Duodenal mucosa (tissue), 2 donors: ENCODE data around the gene TRAF1.

Source experiments
- H3K27ac ChIP-seq: one replicate; pipeline ENCODE4 v1.7.0; 2013; ENCODE audit warnings: low read depth, low read length
- H3K27me3 ChIP-seq, 2 donors: one replicate each; pipeline ENCODE4 v1.7.0; 2013; ENCODE audit warnings: low read length in 2 of 2, control low read depth in 1 of 2; ENCODE audit not compliant: insufficient read depth in 2 of 2, control insufficient read depth in 1 of 2
- H3K36me3 ChIP-seq, 2 donors: one replicate each; pipeline ENCODE4 v1.7.0; 2013; ENCODE audit warnings: low read length in 2 of 2, control low read depth in 1 of 2; ENCODE audit not compliant: insufficient read depth in 2 of 2, control insufficient read depth in 1 of 2
- H3K4me1 ChIP-seq, 2 donors: one replicate each; pipeline ENCODE4 v1.7.0; 2013; ENCODE audit warnings: low read length in 2 of 2, control low read depth in 1 of 2; ENCODE audit not compliant: insufficient read depth in 2 of 2, control insufficient read depth in 1 of 2
- H3K4me3 ChIP-seq, 2 donors: one replicate each; pipeline ENCODE4 v1.7.0; 2013; ENCODE audit warnings: low read length in 2 of 2, low read depth in 1 of 2
- H3K9ac ChIP-seq, 2 donors: one replicate each; pipeline ENCODE4 v1.7.0; 2013; ENCODE audit warnings: low read length in 2 of 2, low read depth in 1 of 2
- H3K9me3 ChIP-seq, 2 donors: one replicate each; pipeline ENCODE4 v1.7.0; 2013; ENCODE audit warnings: low read length in 2 of 2, control low read depth in 1 of 2; ENCODE audit not compliant: control insufficient read depth in 1 of 2

TRAF1 gene

DNA sequence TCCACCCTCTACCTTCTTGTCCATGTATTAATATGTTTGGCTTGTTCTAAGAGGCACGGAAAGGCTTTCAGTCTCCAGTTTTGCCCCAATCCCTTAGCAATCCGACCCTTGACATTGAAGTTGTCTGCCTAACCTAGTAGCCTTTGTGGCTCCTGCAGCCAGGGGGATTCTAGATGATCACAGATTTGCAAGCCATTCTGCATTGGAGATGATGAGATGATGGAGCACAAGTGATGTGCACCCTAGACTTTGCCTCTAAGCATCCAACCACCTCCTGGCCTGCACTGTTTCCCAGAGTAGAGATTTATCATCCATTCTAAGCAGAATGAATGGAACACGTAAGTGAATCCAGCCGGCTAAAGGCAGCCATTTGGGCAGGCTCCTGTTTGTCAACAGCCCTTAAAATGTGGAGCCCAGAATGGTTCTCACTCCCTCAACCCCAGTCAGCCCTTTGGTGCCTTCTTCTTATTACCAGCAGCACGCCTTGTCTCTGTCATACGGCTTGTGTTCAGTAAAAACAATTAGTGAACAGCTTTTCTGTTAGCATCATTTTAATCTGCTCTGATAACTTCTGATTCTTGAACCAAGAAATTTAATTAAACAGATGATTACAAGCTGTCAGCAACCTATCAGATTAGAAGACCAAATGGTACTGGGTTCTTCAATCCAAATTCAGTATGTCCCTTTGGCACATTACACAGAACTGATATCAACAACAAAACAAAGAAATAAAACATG is 5.7 kb upstream of the TRAF1 start:
- Histone ChIP-seq H3K9ac (peak overlapping the region in 1 of 2 donors; percentile 8), H3K36me3 (no peaks in the 10 kb centered on the region), H3K4me1 (peaks cover 30 to 41% of the 10 kb centered on the region in 2 donors)

DNA sequence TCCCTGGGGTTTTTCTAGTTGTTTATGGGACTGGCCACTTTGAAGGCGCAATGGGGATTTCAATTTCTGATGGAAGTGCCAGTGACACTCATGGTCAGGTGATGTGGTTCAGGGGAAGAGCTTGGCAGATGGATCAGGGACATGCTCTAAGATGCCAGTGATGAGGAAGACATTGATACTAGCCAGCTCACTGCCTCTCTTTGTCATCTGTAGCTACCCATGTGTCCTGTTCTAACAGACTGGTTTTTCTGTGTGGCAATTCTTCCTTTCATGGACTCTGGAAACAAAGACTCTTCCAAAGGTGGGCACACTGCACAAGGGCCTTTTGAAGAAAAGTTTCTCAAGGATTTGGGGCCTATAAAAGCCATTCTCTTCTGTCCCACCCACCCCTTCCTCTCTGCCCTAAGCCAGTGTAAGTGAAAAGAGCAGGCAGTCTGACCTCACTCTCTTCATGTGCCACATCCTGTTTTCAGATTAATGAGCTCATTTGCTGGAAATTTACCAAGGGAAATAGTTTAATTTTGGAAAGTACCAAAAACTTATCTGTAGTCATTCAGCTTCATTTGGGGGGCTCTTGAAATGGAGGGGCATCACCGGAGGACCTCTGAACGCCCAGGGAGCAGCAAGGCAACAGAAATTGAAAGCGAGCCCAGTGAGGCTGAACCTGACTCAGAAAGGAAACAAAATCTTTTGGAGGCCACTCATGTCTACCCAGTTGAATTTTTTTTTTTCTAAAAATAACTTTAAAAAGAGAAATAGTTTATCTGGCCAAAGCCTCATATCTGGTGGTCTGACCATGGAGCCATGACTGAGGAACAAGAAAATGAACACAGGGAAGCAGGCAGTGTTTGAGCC is 4.9 kb upstream of the TRAF1 start:
- Histone ChIP-seq H3K36me3 (no peaks in the 10 kb centered on the region), H3K9me3 (no peaks in the 10 kb centered on the region), H3K4me1 (peaks cover 30 to 40% of the 10 kb centered on the region in 2 donors), H3K27ac (peak overlapping the region; percentile 64), H3K27me3 (no peaks in the 10 kb centered on the region), H3K4me3 (no peak overlapping the region), H3K9ac (peak overlapping the region in 1 of 2 donors; percentile 8)

More for the DNA sequence above, 5.7 kb upstream of the TRAF1 start:
- no peaks in the 10 kb centered on the region for H3K9me3 ChIP-seq
- no peaks in the 10 kb centered on the region for H3K27me3 ChIP-seq
- peak overlapping the region; percentile 40 for H3K27ac ChIP-seq
- H3K4me3 ChIP-seq: no peak overlapping the region

DNA sequence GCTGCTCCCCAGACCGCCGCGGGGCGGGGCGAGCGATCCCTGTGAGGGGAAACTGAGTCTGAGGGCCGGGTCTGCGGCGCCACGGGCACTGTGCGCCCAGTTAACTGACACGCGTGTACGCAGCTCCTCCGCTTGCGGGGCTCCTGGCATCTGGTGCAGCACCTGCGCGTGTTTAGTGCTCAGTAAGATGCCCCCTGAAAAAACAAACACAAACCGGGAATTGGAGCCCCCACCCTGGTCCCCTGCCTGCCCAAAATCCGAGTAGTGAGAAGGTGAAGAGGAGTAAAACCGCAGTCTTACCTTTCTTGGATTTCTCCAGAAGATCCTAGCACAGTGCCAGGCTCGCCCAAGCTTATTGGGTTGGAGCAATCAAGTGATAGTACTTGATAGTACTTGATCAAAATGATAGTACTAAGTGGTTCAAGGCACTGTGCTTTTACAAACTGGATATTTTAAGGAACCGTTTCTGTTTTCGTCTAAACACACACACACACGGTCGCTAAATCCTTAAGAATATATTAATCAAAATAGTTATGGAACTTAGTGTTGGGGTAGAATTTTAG is 2.7 kb upstream of the TRAF1 start:
- no peaks in the 10 kb centered on the region for H3K27me3 ChIP-seq
- H3K9ac ChIP-seq: peak overlapping the region; percentile 69 to 79
- peaks cover 10 to 25% of the 10 kb centered on the region in 2 donors for H3K4me1 ChIP-seq
- peak overlapping the region; percentile 70 to 81 for H3K4me3 ChIP-seq
- H3K9me3 ChIP-seq: no peaks in the 10 kb centered on the region
- no peaks in the 10 kb centered on the region for H3K36me3 ChIP-seq
- H3K27ac ChIP-seq: peak overlapping the region; percentile 67

DNA sequence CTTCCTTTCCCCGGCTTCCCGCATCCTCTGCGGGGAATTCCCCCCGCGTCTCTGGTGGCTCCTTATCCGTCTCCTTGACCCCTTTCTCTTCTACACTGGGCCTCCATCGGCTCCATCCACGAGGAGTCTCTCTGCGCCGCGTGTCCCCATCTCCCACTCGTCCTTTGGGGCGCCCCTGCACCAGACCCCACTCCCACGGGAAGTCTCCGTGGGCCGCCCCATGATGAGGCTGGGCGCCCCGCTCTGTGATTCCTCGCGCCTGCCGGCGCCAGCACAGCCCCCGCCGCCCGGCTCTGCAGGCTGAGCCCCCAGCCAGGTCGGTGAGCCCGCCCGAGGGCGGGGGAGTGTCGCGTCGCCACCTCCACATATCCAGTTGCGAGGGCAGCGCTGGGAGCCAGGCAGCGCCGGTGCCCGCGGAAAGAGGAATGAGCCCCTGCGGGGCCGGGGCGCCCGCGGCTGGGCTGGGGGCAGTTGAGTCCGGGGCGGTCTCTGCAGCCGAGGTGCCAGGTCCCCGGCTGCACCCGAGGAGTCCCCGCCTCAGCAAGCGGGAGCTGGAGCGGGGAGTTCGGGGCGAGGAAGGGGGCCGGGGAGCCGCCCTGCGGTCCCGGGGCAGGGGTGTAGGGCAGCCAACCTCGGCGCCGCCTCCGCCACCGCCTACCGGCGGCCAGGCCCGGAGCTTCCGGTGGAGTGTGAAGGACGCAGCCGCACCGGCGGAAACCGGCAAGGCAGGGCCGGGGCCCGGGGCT is 2.1 kb upstream of the TRAF1 start:
- peak overlapping the region; percentile 69 to 79 for H3K9ac ChIP-seq
- H3K36me3 ChIP-seq: no peaks in the 10 kb centered on the region
- H3K9me3 ChIP-seq: no peaks in the 10 kb centered on the region
- H3K27ac ChIP-seq: peak overlapping the region; percentile 67
- H3K4me3 ChIP-seq: peak overlapping the region; percentile 70 to 81
- no peaks in the 10 kb centered on the region for H3K27me3 ChIP-seq
- peaks cover 10 to 22% of the 10 kb centered on the region in 2 donors for H3K4me1 ChIP-seq

DNA sequence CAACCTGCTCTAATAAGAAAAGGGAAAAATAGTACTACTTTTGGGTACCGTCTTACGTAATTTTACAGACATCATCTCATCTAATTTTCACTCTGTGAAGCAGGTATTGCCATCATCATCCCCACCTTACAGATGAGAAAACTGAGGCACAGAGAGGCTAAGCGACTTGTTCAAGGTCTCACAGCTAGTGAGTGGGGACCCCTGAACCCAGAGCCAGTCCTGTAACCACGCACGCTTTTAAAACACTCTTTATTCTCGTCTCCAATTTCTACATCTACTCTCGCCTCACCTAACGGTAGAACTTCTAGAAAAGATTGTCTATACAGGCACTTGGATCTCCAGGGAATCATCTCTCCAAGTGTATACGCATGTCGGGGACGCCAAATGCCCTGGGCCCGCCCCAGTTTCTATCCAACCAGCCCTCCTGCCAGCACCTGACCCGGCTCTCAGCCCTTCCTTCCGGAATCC is 1.5 kb upstream of the TRAF1 start:
- H3K4me1 ChIP-seq: peaks cover 10 to 16% of the 10 kb centered on the region in 2 donors
- H3K9ac ChIP-seq: peak overlapping the region; percentile 69 to 79
- H3K27ac ChIP-seq: peak overlapping the region; percentile 67

DNA sequence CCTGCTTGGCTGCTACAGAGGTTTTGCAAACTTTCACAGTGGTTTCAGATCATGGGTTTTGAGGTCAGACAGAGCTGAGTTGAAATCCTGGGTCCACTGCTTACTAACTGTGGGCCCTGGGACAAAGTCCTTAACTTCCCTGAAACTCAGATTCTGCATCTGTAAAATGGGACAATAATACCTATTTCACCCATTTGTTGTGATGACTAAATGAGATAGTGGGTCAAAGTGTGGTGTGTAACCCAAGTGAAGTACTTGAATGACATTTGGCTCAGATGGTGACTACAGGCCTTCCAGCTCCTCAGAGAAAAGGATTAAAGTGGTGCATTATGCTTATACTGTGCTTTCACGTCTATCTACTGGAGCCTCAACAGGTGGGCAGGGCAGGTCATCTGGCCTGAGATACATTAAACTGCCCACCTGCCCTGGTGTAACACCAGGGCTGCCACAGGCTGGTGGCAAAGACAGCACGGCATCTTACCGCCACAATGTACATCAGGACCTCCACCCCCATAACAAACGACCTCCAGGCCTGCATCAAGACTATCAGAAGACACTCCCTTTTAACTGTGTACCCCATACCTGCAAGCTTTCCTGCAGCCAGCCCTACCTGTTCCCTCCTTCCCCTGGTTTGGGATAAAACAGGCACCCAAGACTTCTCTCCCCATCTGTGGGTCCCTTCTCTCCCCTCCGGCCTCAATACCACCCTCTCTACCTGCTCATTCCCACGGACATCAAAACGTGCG is 846 bp upstream of the TRAF1 start:
- Histone ChIP-seq H3K9me3 (no peaks in the 10 kb centered on the region), H3K4me3 (peak overlapping the region; percentile 70 to 81), H3K27ac (no peak overlapping the region), H3K4me1 (peaks cover 10 to 16% of the 10 kb centered on the region in 2 donors), H3K27me3 (no peaks in the 10 kb centered on the region), H3K36me3 (no peaks in the 10 kb centered on the region), H3K9ac (peak overlapping the region; percentile 17 to 79)

More for the DNA sequence above, 1.5 kb upstream of the TRAF1 start:
- Histone ChIP-seq H3K9me3 (no peaks in the 10 kb centered on the region), H3K36me3 (no peaks in the 10 kb centered on the region), H3K4me3 (peak overlapping the region; percentile 70 to 81), H3K27me3 (no peaks in the 10 kb centered on the region)

DNA sequence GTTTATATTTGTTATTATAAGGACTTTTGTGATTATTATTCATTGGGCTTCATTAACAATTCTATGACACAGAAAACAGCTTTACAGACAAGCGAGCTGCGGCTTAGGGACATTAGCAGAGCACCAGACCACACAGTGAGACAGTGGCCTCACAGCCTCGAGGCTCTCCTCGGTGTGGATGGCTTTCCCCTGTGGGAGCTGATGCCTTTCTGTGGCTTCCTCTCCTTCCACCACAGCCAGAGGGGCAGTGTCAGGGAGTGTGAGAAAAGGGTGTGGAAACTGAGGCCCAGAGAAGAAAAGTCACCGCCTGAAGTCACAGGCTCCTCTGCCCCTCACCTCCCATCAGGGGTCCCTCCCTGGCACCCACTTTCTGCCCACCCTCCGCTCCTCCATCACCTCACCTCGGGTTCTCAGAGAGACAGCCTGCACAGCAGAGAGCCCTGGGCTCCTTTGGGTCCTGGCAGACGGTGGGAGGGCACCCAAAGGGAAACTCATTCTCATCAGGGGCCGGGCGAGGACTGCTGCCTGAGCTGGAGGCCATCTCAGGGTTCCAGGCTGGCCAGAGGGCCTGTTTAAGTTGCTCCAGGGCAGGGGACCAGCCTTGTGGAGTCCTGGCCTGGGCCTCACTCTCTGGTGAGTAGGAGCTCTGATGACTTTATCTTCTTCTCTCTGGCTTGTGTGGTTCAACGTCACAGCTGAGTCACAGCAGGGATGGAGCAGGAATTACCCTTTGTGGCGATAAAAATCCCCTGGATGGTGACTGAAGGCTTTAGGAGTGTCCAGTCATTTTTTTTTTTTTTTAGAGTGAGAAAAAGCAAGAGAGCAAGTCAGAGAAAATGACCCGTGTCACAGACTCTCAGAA is 830 bp downstream of the TRAF1 start:
- H3K4me3 ChIP-seq: peak overlapping the region; percentile 30 to 42
- H3K27me3 ChIP-seq: no peaks in the 10 kb centered on the region
- H3K9ac ChIP-seq: peak overlapping the region; percentile 45 to 48
- peak overlapping the region; percentile 39 for H3K27ac ChIP-seq
- peaks cover 5 to 8% of the 10 kb centered on the region in 2 donors for H3K4me1 ChIP-seq
- no peaks in the 10 kb centered on the region for H3K9me3 ChIP-seq
- H3K36me3 ChIP-seq: no peaks in the 10 kb centered on the region

DNA sequence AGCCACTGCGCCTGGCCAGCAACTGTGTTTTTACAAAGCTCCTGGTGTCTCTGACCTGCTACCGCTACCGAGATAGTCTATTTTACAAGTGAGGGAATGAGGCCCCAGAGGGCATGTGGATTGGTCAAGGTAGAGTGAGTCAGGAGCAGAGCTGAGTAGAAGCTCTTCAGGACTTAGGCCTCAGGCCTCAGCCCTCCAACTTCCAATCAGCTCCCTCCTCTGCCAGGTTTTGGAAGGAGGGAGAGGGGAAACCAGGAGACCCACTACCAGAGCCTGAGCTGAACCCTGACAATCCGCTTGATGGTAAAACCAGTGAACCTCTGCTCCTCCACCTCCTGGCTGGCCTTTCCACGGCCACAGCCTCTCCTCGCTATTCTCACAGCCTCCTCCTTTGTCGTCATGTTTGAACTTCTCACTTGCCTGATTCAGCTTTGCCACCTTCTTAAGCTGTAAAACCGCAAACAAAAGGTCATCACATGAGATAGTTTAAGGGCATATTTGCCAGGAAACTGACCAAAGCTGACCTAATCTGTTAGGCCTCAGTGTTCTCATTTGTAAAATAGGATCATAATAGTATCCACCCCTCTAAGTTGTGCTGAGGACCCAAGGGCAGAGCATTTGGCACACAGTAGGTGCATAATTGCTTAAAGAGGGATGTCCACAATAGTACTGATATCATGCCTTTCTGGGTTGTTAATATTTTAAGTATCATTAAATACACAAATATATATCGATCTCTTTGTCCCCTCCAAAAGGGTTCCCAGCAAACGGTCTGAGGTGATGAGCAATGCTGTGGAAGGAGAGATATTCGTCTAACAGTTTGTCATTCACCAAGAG is 1.7 kb downstream of the TRAF1 start:
- no peaks in the 10 kb centered on the region for H3K27me3 ChIP-seq
- H3K9ac ChIP-seq: peak overlapping the region; percentile 41 to 48
- H3K9me3 ChIP-seq: no peaks in the 10 kb centered on the region
- no peak overlapping the region for H3K27ac ChIP-seq
- peak overlapping the region; percentile 30 to 42 for H3K4me3 ChIP-seq
- H3K4me1 ChIP-seq: peaks cover 5 to 8% of the 10 kb centered on the region in 2 donors
- H3K36me3 ChIP-seq: no peaks in the 10 kb centered on the region
